AG04450 (cell line): Measurements from ENCODE around the gene ZCCHC9. TPM values are rescaled to one million over a fixed set of nuclear protein-coding genes. Genes with fewer than 3 reads are reported as not detected.

Source experiments
- CTCF ChIA-PET: fragments of 300-600, 350-600 bp; formaldehyde crosslinking; extraction: SDS; loops from one replicate; lab custom pipeline; 2022; ENCODE audit warnings: antibody characterized with exemption, inconsistent platforms; lab: Charles Lee
- POLR2A ChIA-PET: fragments of 350-600 bp; formaldehyde crosslinking; extraction: SDS; loops from one replicate; lab custom pipeline; 2021; ENCODE audit warnings: antibody characterized with exemption, inconsistent platforms; lab: Yijun Ruan, JAX
- DNase-seq: peaks from one replicate; pipeline ENCODE4 v3.0.0-alpha.2; 2011; ENCODE audit warnings: low read depth, low spot score
- H3K27ac ChIP-seq: one replicate; pipeline ENCODE4 v1.5.1; 2012; ENCODE audit warnings: low read depth, low read length, control low read depth
- H3K27me3 ChIP-seq: one replicate; pipeline ENCODE4 v1.6.0; 2012; ENCODE audit warnings: low read length; ENCODE audit not compliant: control insufficient read depth, insufficient read depth
- H3K4me3 ChIP-seq: 2 replicates; pipeline ENCODE4 v1.5.1; 2011; ENCODE audit warnings: mild to moderate bottlenecking, low read depth, low read length, control low read depth
- H3K9me3 ChIP-seq: 2 replicates; pipeline ENCODE4 v1.5.1; 2012; ENCODE audit warnings: low read length; ENCODE audit not compliant: control insufficient read depth, insufficient read depth
- polyA plus RNA-seq: library from polyadenylated mRNA; depleted of rRNA; stranded (reverse); fragments of >200 nt; gene quantifications from 2 replicates; pipeline ENCODE4 v1.2.3, GENCODE V29; 2011
- TF ChIP-seq, protein P1 (sequence below): IDR thresholded peaks from 2 replicates; pipeline ENCODE4 v1.5.1; 2011; ENCODE audit warnings: low read depth, low read length, control low read depth, inconsistent platforms

The ZCCHC9 gene
- polyA plus RNA-seq, 1 experiment: 35.4 TPM

DNA sequence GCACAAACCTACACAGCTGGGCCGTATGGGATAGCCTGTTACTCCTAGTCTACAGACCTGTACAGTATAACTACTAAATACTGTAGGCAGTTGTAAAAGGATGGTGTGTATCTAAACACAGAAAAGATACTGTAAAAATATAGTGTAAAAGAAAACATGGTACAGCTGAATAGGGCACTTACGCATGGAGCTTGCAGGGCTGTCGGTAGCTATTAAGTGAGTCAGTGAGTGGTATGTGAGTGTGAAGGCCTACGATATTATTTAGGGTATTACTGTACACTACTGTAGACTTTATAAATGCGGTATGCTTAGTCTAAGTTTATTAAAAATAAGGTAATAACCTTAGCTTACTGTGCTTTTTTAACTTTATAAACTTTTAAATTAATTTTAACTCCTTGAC is 1.2 kb downstream of the ZCCHC9 start:
- ChIA-PET CTCF (interaction anchor here (0.6 to 1.4 kb wide), 11 partner anchors 12 to 924 kb away, joined by 3 to 9 read pairs (median 3); no protein-coding TSS in a partner anchor), POLR2A (interaction anchor here (0.7 to 3.7 kb wide), 6 partner anchors 12 to 549 kb away, joined by 3 to 25 read pairs (median 4); no protein-coding TSS in a partner anchor)
- TF ChIP-seq, protein P1, sequence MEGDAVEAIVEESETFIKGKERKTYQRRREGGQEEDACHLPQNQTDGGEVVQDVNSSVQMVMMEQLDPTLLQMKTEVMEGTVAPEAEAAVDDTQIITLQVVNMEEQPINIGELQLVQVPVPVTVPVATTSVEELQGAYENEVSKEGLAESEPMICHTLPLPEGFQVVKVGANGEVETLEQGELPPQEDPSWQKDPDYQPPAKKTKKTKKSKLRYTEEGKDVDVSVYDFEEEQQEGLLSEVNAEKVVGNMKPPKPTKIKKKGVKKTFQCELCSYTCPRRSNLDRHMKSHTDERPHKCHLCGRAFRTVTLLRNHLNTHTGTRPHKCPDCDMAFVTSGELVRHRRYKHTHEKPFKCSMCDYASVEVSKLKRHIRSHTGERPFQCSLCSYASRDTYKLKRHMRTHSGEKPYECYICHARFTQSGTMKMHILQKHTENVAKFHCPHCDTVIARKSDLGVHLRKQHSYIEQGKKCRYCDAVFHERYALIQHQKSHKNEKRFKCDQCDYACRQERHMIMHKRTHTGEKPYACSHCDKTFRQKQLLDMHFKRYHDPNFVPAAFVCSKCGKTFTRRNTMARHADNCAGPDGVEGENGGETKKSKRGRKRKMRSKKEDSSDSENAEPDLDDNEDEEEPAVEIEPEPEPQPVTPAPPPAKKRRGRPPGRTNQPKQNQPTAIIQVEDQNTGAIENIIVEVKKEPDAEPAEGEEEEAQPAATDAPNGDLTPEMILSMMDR: no peak
- H3K27ac ChIP-seq: no peak overlapping the region
- peak overlapping the region; percentile 99 for H3K4me3 ChIP-seq
- no peaks in the 10 kb centered on the region; the same call in 1 of the 2 replicates for H3K9me3 ChIP-seq
- DNase-seq: no peak
- no peaks in the 10 kb centered on the region for H3K27me3 ChIP-seq

GRCh38 chr5:81303563-81303962 is 2.2 kb downstream of the ZCCHC9 start:
- CTCF ChIA-PET: interaction anchor here (0.5 to 1.4 kb wide), 5 partner anchors 20 to 896 kb away, joined by 3 to 10 read pairs (median 3); partner anchors contain the start of gene ACOT12
- POLR2A ChIA-PET: interaction anchor here (1.0 to 3.7 kb wide), 3 partner anchors 11 to 548 kb away, joined by 3 to 25 read pairs (median 7); no protein-coding TSS in a partner anchor

GRCh38 chr5:81305785-81306184 is 4.4 kb downstream of the ZCCHC9 start:
- no peak overlapping the region for H3K27ac ChIP-seq
- no peak overlapping the region for H3K4me3 ChIP-seq
- CTCF ChIA-PET: no interaction called here
- POLR2A ChIA-PET: no interaction called here
- no peak for DNase-seq
- no peaks in the 10 kb centered on the region for H3K27me3 ChIP-seq
- no peaks in the 10 kb centered on the region; the same call in 1 of the 2 replicates for H3K9me3 ChIP-seq
- TF ChIP-seq, protein P1: no peak

More at GRCh38 chr5:81303563-81303962, 2.2 kb downstream of the ZCCHC9 start:
- H3K27ac ChIP-seq: no peak overlapping the region
- H3K27me3 ChIP-seq: no peaks in the 10 kb centered on the region
- H3K4me3 ChIP-seq: no peak overlapping the region
- TF ChIP-seq, protein P1: no peak
- H3K9me3 ChIP-seq: no peaks in the 10 kb centered on the region; the same call in 1 of the 2 replicates
- peak; percentile 64 for DNase-seq

DNA sequence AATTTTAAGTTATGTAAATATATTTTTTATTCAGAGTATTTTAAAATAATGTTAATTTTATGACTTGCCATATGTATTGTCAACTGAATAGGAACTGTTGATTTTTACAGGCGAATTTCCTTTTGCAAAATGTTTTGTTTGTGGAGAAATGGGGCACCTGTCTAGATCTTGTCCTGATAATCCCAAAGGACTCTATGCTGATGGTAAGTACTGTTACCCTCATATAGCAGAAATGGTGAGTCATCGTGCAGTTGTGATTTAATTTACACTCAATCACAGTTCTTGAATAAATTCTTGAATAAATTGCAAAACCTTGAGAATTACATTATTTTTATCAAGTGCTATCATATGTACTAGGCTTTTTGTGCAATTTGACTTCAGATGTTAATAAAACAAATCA is 7.4 kb downstream of the ZCCHC9 start:
- DNase-seq: no peak
- Histone ChIP-seq H3K9me3 (no peaks in the 10 kb centered on the region), H3K27me3 (no peaks in the 10 kb centered on the region), H3K27ac (no peak overlapping the region), H3K4me3 (no peak overlapping the region)
- TF ChIP-seq, protein P1: no peak
- ChIA-PET POLR2A (no interaction called here), CTCF (interaction anchor here (1.4 to 1.5 kb wide), 2 partner anchors 9 to 11 kb away, joined by 4 to 5 read pairs; no protein-coding TSS in a partner anchor)

DNA sequence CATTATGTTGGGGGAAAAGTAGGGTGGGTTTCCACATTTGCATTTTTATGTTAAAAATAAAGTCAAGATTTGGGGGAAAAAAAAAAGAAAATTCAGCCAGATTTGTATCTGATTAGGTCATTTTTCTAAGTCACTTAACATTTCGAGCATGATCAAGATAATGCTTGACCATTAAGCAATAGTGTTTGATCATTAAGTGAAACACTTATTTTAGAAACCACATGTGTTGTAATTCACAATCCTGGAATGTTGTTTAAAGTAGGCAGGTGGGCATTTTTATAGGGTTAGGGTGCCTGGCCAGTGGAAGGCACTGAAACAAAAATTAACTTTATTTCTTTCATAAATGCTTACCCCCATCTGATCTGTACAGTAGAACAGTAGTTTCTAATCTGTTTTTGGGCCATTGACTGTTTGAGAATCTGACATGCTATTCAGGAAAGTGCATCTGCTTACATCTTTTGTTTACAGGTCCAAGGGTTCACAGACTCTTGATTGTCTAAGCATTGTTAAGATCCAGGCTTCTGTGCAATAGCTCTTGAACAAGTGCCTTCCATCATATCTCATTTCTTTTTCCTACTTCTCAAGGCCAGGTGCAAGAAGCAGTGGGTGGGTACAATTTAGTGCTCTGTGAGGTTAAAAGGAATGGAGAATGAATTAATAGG is 9.1 kb downstream of the ZCCHC9 start:
- H3K27ac ChIP-seq: no peak overlapping the region
- H3K27me3 ChIP-seq: no peaks in the 10 kb centered on the region
- H3K4me3 ChIP-seq: no peak overlapping the region
- H3K9me3 ChIP-seq: no peaks in the 10 kb centered on the region
- POLR2A ChIA-PET: no interaction called here
- TF ChIP-seq, protein P1: no peak
- CTCF ChIA-PET: interaction anchor here (1.5 kb wide), 1 partner anchor 13 kb away, joined by 4 read pairs; no protein-coding TSS in a partner anchor
- DNase-seq: no peak
